Measurements from ENCODE around the gene GDAP1L1.
A peak's percentile ranks its signal among the peaks of the same experiment; 100 is the strongest.

The GDAP1L1 gene

GRCh38 chr20:44208770-44209169, 38.3 kb upstream of the GDAP1L1 start:
- Histone ChIP-seq H3K4me3 (ENCODE audit: low read length) (peak overlapping the region; percentile 92), H3K9me3 (ENCODE audit: control insufficient read depth, low read length) (no peaks in the 10 kb centered on the region), H3K9ac (ENCODE audit: low read length) (peak overlapping the region; percentile 99), H3K36me3 (ENCODE audit: control insufficient read depth, insufficient read depth, low read length, severe bottlenecking) (peaks cover 20% of the 10 kb centered on the region), H3K4me1 (ENCODE audit: control insufficient read depth, insufficient read depth, low read length) (peaks cover 57% of the 10 kb centered on the region), H3K27me3 (replicated peaks; ENCODE audit: control insufficient read depth, insufficient read depth, low read length) (no peaks in the 10 kb centered on the region)
- peak; percentile 65 for DNase-seq (ENCODE audit: low read depth)

- peaks cover 15% of the 10 kb centered on the region for H3K36me3 ChIP-seq (ENCODE audit: control insufficient read depth, insufficient read depth, low read length, severe bottlenecking)
- peaks cover 47% of the 10 kb centered on the region for H3K4me1 ChIP-seq (ENCODE audit: control insufficient read depth, insufficient read depth, low read length)
- peak overlapping the region; percentile 92 for H3K4me3 ChIP-seq (ENCODE audit: low read length)
- H3K9me3 ChIP-seq (ENCODE audit: control insufficient read depth, low read length), result no peaks in the 10 kb centered on the region
- peak; percentile 61 for DNase-seq (ENCODE audit: low read depth)
- H3K9ac ChIP-seq (ENCODE audit: low read length), result peak overlapping the region; percentile 99
- H3K27me3 ChIP-seq (replicated peaks; ENCODE audit: control insufficient read depth, insufficient read depth, low read length), result no peaks in the 10 kb centered on the region
These were observed 37.3 kb upstream of the GDAP1L1 start for GRCh38 chr20:44209686-44210405.

- Histone ChIP-seq H3K4me3 (ENCODE audit: low read length) (peak within 1 kb of the TSS; percentile 92), H3K4me1 (ENCODE audit: control insufficient read depth, insufficient read depth, low read length) (peaks cover 44% of the 10 kb centered on the region), H3K9me3 (ENCODE audit: control insufficient read depth, low read length) (no peaks in the 10 kb centered on the region), H3K27me3 (replicated peaks; ENCODE audit: control insufficient read depth, insufficient read depth, low read length) (no peaks in the 10 kb centered on the region), H3K36me3 (ENCODE audit: control insufficient read depth, insufficient read depth, low read length, severe bottlenecking) (peaks cover 8% of the 10 kb centered on the region), H3K9ac (ENCODE audit: low read length) (peak within 1 kb of the TSS; percentile 99)
- peak; percentile 99 for DNase-seq (ENCODE audit: low read depth)
These were observed 36.5 kb upstream of the GDAP1L1 start, which contains the start of gene OSER1 for GRCh38 chr20:44210406-44211176. TSS of gene OSER1 (minus strand) at chr20:44210771. CDS start at chr20:44206957, 3,814 bp downstream.

GRCh38 chr20:44211177-44212039, 35.7 kb upstream of the GDAP1L1 start:
- Histone ChIP-seq H3K9me3 (ENCODE audit: control insufficient read depth, low read length) (no peaks in the 10 kb centered on the region), H3K4me3 (ENCODE audit: low read length) (peak overlapping the region; percentile 92), H3K4me1 (ENCODE audit: control insufficient read depth, insufficient read depth, low read length) (peaks cover 41% of the 10 kb centered on the region), H3K27me3 (replicated peaks; ENCODE audit: control insufficient read depth, insufficient read depth, low read length) (no peaks in the 10 kb centered on the region), H3K36me3 (ENCODE audit: control insufficient read depth, insufficient read depth, low read length, severe bottlenecking) (peaks cover under 1% of the 10 kb centered on the region), H3K9ac (ENCODE audit: low read length) (peak overlapping the region; percentile 99)
- DNase-seq (ENCODE audit: low read depth), result peak; percentile 82

GRCh38 chr20:44212792-44213191, 34.3 kb upstream of the GDAP1L1 start:
- H3K36me3 ChIP-seq (ENCODE audit: control insufficient read depth, insufficient read depth, low read length, severe bottlenecking), result no peaks in the 10 kb centered on the region
- no peaks in the 10 kb centered on the region for H3K27me3 ChIP-seq (replicated peaks; ENCODE audit: control insufficient read depth, insufficient read depth, low read length)
- H3K4me3 ChIP-seq (ENCODE audit: low read length), result no peak overlapping the region
- peak overlapping the region; percentile 54 for H3K9ac ChIP-seq (ENCODE audit: low read length)
- H3K9me3 ChIP-seq (ENCODE audit: control insufficient read depth, low read length), result no peaks in the 10 kb centered on the region
- peaks cover 32% of the 10 kb centered on the region for H3K4me1 ChIP-seq (ENCODE audit: control insufficient read depth, insufficient read depth, low read length)
- no peak for DNase-seq (ENCODE audit: low read depth)

- Histone ChIP-seq H3K27me3 (replicated peaks; ENCODE audit: control insufficient read depth, insufficient read depth, low read length) (no peaks in the 10 kb centered on the region), H3K9me3 (ENCODE audit: control insufficient read depth, low read length) (no peaks in the 10 kb centered on the region), H3K4me3 (ENCODE audit: low read length) (no peak overlapping the region), H3K9ac (ENCODE audit: low read length) (no peak overlapping the region), H3K4me1 (ENCODE audit: control insufficient read depth, insufficient read depth, low read length) (peaks cover 28% of the 10 kb centered on the region), H3K36me3 (ENCODE audit: control insufficient read depth, insufficient read depth, low read length, severe bottlenecking) (no peaks in the 10 kb centered on the region)
- DNase-seq (ENCODE audit: low read depth), result peak; percentile 84
These were observed 32.0 kb upstream of the GDAP1L1 start for GRCh38 chr20:44215125-44215524.

- Histone ChIP-seq H3K27me3 (replicated peaks; ENCODE audit: control insufficient read depth, insufficient read depth, low read length) (no peaks in the 10 kb centered on the region), H3K9ac (ENCODE audit: low read length) (peak overlapping the region; percentile 5), H3K4me3 (ENCODE audit: low read length) (no peak overlapping the region), H3K36me3 (ENCODE audit: control insufficient read depth, insufficient read depth, low read length, severe bottlenecking) (no peaks in the 10 kb centered on the region), H3K9me3 (ENCODE audit: control insufficient read depth, low read length) (no peaks in the 10 kb centered on the region), H3K4me1 (ENCODE audit: control insufficient read depth, insufficient read depth, low read length) (peaks cover 17% of the 10 kb centered on the region)
- DNase-seq (ENCODE audit: low read depth), result peak; percentile 74
These were observed 29.6 kb upstream of the GDAP1L1 start for GRCh38 chr20:44217342-44218092.

- H3K4me1 ChIP-seq (ENCODE audit: control insufficient read depth, insufficient read depth, low read length), result peaks cover 13% of the 10 kb centered on the region
- H3K4me3 ChIP-seq (ENCODE audit: low read length), result no peak overlapping the region
- no peaks in the 10 kb centered on the region for H3K27me3 ChIP-seq (replicated peaks; ENCODE audit: control insufficient read depth, insufficient read depth, low read length)
- H3K36me3 ChIP-seq (ENCODE audit: control insufficient read depth, insufficient read depth, low read length, severe bottlenecking), result no peaks in the 10 kb centered on the region
- no peaks in the 10 kb centered on the region for H3K9me3 ChIP-seq (ENCODE audit: control insufficient read depth, low read length)
- H3K9ac ChIP-seq (ENCODE audit: low read length), result no peak overlapping the region
- no peak for DNase-seq (ENCODE audit: low read depth)
These were observed 28.7 kb upstream of the GDAP1L1 start for GRCh38 chr20:44218446-44218845.

GRCh38 chr20:44219170-44219730, 27.9 kb upstream of the GDAP1L1 start:
- Histone ChIP-seq H3K9ac (ENCODE audit: low read length) (no peak overlapping the region), H3K9me3 (ENCODE audit: control insufficient read depth, low read length) (no peaks in the 10 kb centered on the region), H3K36me3 (ENCODE audit: control insufficient read depth, insufficient read depth, low read length, severe bottlenecking) (no peaks in the 10 kb centered on the region), H3K4me1 (ENCODE audit: control insufficient read depth, insufficient read depth, low read length) (peaks cover 13% of the 10 kb centered on the region), H3K27me3 (replicated peaks; ENCODE audit: control insufficient read depth, insufficient read depth, low read length) (no peaks in the 10 kb centered on the region), H3K4me3 (ENCODE audit: low read length) (no peak overlapping the region)
- no peak for DNase-seq (ENCODE audit: low read depth)

- no peaks in the 10 kb centered on the region for H3K36me3 ChIP-seq (ENCODE audit: control insufficient read depth, insufficient read depth, low read length, severe bottlenecking)
- no peak overlapping the region for H3K4me3 ChIP-seq (ENCODE audit: low read length)
- H3K9me3 ChIP-seq (ENCODE audit: control insufficient read depth, low read length), result no peaks in the 10 kb centered on the region
- no peak overlapping the region for H3K9ac ChIP-seq (ENCODE audit: low read length)
- peaks cover 13% of the 10 kb centered on the region for H3K4me1 ChIP-seq (ENCODE audit: control insufficient read depth, insufficient read depth, low read length)
- DNase-seq (ENCODE audit: low read depth), result no peak
- H3K27me3 ChIP-seq (replicated peaks; ENCODE audit: control insufficient read depth, insufficient read depth, low read length), result no peaks in the 10 kb centered on the region
These were observed 27.3 kb upstream of the GDAP1L1 start for GRCh38 chr20:44219791-44220190.

Measured in adipocyte (in vitro differentiated cells).